K562 (cell line): ENCODE measurements around the gene BRMS1. TPM values are rescaled to one million over a fixed set of nuclear protein-coding genes. Genes with fewer than 3 reads are reported as not detected.

Source experiments
- ATAC-seq: fragments of 200-7000 bp; cut with Tn5 transposase; 3 replicates; pipeline ENCODE4 v1.9.1; 2020; ENCODE audit warnings: moderate library complexity
- BruUV-seq: library from RNA; stranded (reverse); fragments of 400-500 nt; replicated peaks from 2 replicates; lab custom pipeline; 2021; lab: Mats Ljungman, UMichigan
- CTCF ChIA-PET: fragments of 300-600 bp; formaldehyde crosslinking; extraction: SDS; loops from one replicate; lab custom pipeline; 2021; ENCODE audit warnings: low intra/inter-chr PET ratio; lab: Yijun Ruan, JAX
- POLR2A ChIA-PET: fragments of 300-600, 350-650 bp; sonication (Branson Sonifier 250); formaldehyde crosslinking; extraction: SDS; loops from one replicate; lab custom pipeline; 2021; ENCODE audit warnings: antibody characterized with exemption, inconsistent platforms; lab: Yijun Ruan, JAX
- DNase-seq, 4 experiments: peaks; one replicate each; pipeline versions ENCODE4 v3.0.0 to v3.0.0-alpha.2; 2011 to 2018; ENCODE audit warnings: low spot score in 3 of 4, mixed read lengths in 3 of 4; ENCODE audit errors: extremely low read depth in 1 of 4
- FAIRE-seq: peaks from 2 replicates; lab custom pipeline; 2011; peaks lifted over from hg19 to GRCh38; lab: Jason Lieb, UNC
- H2AFZ ChIP-seq: 2 replicates; pipeline ENCODE4 v1.6.0; 2011; ENCODE audit warnings: low read depth, low read length, control low read depth, inconsistent platforms
- H3K27ac ChIP-seq: fragments of 200-600 bp; 3 replicates; pipeline ENCODE4 v1.8.0; 2011; ENCODE audit warnings: low read depth, mild to moderate bottlenecking, control low read depth, inconsistent platforms, low read length, moderate library complexity, mixed read lengths; ENCODE audit errors: extremely low read depth
- H3K27me3 ChIP-seq, 2 experiments: fragments of 300-600 bp in 1 of 2; 2 replicates in 1 of 2; 3 replicates in 1 of 2; pipeline versions ENCODE4 v1.6.0 to v1.8.0; 2011; ENCODE audit warnings: inconsistent platforms in 2 of 2, low read length in 2 of 2, mild to moderate bottlenecking in 1 of 2, mixed read lengths in 1 of 2, moderate library complexity in 1 of 2; ENCODE audit not compliant: control insufficient read depth in 2 of 2, insufficient read depth in 2 of 2
- H3K36me3 ChIP-seq: fragments of 300-600 bp; 3 replicates; pipeline ENCODE4 v1.8.0; 2011; ENCODE audit warnings: mild to moderate bottlenecking, low read length, inconsistent platforms; ENCODE audit not compliant: control insufficient read depth, insufficient read depth
- H3K4me1 ChIP-seq, 2 experiments: fragments of 200-600 bp in 1 of 2; replicated peaks in 1 of 2; 2 replicates in 1 of 2; 3 replicates in 1 of 2; pipeline versions ENCODE4 v1.5.1 to v1.8.0; 2011; ENCODE audit warnings: inconsistent platforms in 2 of 2, low read length in 2 of 2, mild to moderate bottlenecking in 1 of 2, mixed read lengths in 1 of 2, moderate library complexity in 1 of 2; ENCODE audit not compliant: control insufficient read depth in 2 of 2, insufficient read depth in 2 of 2
- H3K4me2 ChIP-seq: 2 replicates; pipeline ENCODE4 v1.6.1; 2011; ENCODE audit warnings: low read length, control low read depth, inconsistent platforms, mixed read lengths; ENCODE audit not compliant: insufficient read depth
- H3K4me3 ChIP-seq: fragments of 200-600 bp; sonication (generic), shearing (Covaris generic); 2 replicates; pipeline ENCODE4 v1.5.1; 2016; ENCODE audit warnings: control low read depth, inconsistent platforms
- H3K79me2 ChIP-seq: fragments of 200-600 bp; 3 replicates; pipeline ENCODE4 v1.8.0; 2011; ENCODE audit warnings: low read length, inconsistent platforms; ENCODE audit not compliant: control insufficient read depth, insufficient read depth
- H3K9ac ChIP-seq, 2 experiments: 2 replicates each; pipeline versions ENCODE4 v1.6.0 to v1.6.1; 2011; ENCODE audit warnings: low read depth in 2 of 2, low read length in 2 of 2, control low read depth in 1 of 2, inconsistent platforms in 1 of 2, mild to moderate bottlenecking in 1 of 2, mixed read lengths in 1 of 2; ENCODE audit not compliant: insufficient read depth in 1 of 2
- H3K9me1 ChIP-seq: one replicate; pipeline ENCODE4 v1.6.0; 2011; ENCODE audit warnings: inconsistent platforms, mild to moderate bottlenecking, low read length, moderate library complexity; ENCODE audit not compliant: control insufficient read depth, insufficient read depth
- H3K9me3 ChIP-seq: replicated peaks from 2 replicates; pipeline ENCODE4 v1.5.1; 2011; ENCODE audit warnings: low read depth, low read length, inconsistent platforms; ENCODE audit not compliant: control insufficient read depth, insufficient read depth
- H4K20me1 ChIP-seq: replicated peaks from 2 replicates; pipeline ENCODE4 v1.6.1; 2011; ENCODE audit warnings: low read length, inconsistent platforms, mixed read lengths; ENCODE audit not compliant: control insufficient read depth, insufficient read depth
- FUS ChIP-seq: fragments of 200-400 bp; formaldehyde crosslinking; optimal IDR thresholded peaks from 2 replicates; pipeline ENCODE3; 2017; ENCODE audit warnings: low read depth, low read length
- SMAD4 ChIP-seq: fragments of 250-450 bp; sonication (Bioruptor Pico); conservative IDR thresholded peaks from 2 replicates; pipeline ENCODE4 v1.8.0; 2021; ENCODE audit warnings: inconsistent platforms, mild to moderate bottlenecking, moderate library complexity
- U2AF1 ChIP-seq: fragments of 200-400 bp; formaldehyde crosslinking; optimal IDR thresholded peaks from 2 replicates; pipeline ENCODE3; 2017; ENCODE audit warnings: mild to moderate bottlenecking, low read depth, low read length, moderate library complexity
- WGBS: fragments of 100-300 bp; shearing (Covaris generic); methylation state at CpG from one replicate; pipeline ENCODE4 v1.1.6; 2016; ENCODE audit warnings: low coverage, mixed read lengths; ENCODE audit not compliant: insufficient coverage; ENCODE audit errors: missing lambda C conversion rate; 5-methylcytosine and 5-hydroxymethylcytosine counted together
- in situ Hi-C: fragments of 300-500 bp; cut with MboI; formaldehyde crosslinking; loops from 4 replicates; pipeline ENCODE4 v1.15.0; 2018; ENCODE audit warnings: inconsistent platforms, mixed read lengths
- intact Hi-C: fragments of 100-400 bp; cut with micrococcal nuclease; formaldehyde crosslinking; loops from 2 replicates; pipeline ENCODE4 v1.14.2; 2022
- polyA plus RNA-seq, 8 experiments: library from polyadenylated mRNA; depleted of rRNA in 4 of 8; stranded (reverse) in 5 of 8; unstranded in 3 of 8; fragments of >200 nt; fragmentation: Nextera tagmentation in 2 of 8; fragmentation: Illumina TruSeq in 1 of 8; extraction: Ambion mirVana in 2 of 8; extraction: Trizol in 1 of 8; gene quantifications; 2 replicates each; pipeline versions ENCODE4 v1.2.1 to v1.2.3, GENCODE V29; 2011 to 2014; ENCODE audit warnings: inconsistent platforms in 1 of 8, missing spikeins in 1 of 8
- total RNA-seq, 7 experiments: library from RNA; depleted of rRNA in 6 of 7; stranded (reverse); fragments of >200 nt in 6 of 7; fragmentation: Illumina TruSeq in 2 of 7; extraction: Trizol in 2 of 7; gene quantifications; 2 replicates each; pipeline versions ENCODE4 v1.2.1 to v1.2.3, GENCODE V29; 2011 to 2021; ENCODE audit warnings: low replicate concordance in 1 of 7
- TF ChIP-seq, protein P1 (sequence below): sonication (generic); formaldehyde crosslinking; IDR thresholded peaks from 2 replicates; pipeline ENCODE4 v1.5.0; 2020; ENCODE audit warnings: missing genetic modification reagents
- TF ChIP-seq, protein P2 (sequence below): sonication (generic); formaldehyde crosslinking; IDR thresholded peaks from 2 replicates; pipeline ENCODE4 v1.9.0; 2022; ENCODE audit warnings: mild to moderate bottlenecking, missing genetic modification reagents

Gene BRMS1
- total and polyA plus RNA-seq, 9 of the 15 experiments (the other 6 are each of a cell fraction or from before 2014, with no cell fraction given), result 2.2 to 78.8 (median 33.4) TPM

DNA sequence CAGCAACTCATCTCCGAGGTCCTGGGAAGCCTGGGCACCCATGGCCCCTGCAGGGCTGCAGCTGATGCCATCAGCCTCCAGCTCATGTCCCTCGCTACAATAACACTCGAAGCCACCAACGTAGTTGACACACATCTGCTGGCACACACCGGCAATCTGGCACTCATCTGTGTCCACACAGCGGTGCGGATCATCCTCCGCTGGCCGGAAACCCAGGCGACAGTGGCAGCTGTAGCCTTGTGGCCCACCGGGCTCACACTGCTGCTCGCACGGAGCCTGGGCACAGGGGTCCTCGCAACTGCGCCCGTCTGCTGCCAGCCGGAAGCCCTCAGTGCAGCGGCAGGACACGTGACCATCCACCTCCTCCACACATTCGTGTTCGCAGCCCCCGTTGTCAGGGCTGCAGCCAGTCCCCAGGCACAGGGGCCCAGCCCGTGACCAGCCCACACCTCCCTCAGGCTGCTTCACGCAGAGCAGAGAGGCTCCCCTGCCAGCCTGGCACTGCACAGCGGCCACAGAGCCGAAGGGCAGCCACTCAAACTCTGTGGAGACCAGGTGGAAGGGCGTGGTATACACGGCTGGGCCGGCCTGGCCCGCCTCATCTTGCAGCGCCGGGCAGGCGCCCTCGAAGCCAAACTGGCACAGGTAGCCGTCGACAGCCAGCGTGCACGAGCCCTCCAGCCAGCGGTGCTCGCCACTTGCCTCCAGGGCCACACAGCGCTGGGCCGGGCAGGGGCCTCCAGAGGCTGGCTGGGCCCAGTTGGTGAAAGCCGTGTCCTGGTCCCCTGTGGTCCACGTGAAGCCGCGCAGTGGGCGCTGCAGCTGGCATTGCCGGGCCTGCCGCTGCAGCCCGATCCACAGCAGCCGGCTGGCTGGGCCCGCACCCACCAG, 28.7 kb downstream of the BRMS1 start:
- BruUV-seq, result no TSS peak
- in situ Hi-C loops, result no loop called here
- H3K4me3 ChIP-seq, result no peak overlapping the region

More for the DNA sequence above, 28.7 kb downstream of the BRMS1 start:
- FAIRE-seq (no peak), DNase-seq (no peak), ATAC-seq (no peak)
- no peaks in the 10 kb centered on the region for H3K9me1 ChIP-seq
- TF ChIP-seq SMAD4 (no peak), U2AF1 (no peak), FUS (no peak)
- TF ChIP-seq, protein P1, sequence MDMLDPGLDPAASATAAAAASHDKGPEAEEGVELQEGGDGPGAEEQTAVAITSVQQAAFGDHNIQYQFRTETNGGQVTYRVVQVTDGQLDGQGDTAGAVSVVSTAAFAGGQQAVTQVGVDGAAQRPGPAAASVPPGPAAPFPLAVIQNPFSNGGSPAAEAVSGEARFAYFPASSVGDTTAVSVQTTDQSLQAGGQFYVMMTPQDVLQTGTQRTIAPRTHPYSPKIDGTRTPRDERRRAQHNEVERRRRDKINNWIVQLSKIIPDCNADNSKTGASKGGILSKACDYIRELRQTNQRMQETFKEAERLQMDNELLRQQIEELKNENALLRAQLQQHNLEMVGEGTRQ, result peak; percentile 45
- TF ChIP-seq, protein P2, sequence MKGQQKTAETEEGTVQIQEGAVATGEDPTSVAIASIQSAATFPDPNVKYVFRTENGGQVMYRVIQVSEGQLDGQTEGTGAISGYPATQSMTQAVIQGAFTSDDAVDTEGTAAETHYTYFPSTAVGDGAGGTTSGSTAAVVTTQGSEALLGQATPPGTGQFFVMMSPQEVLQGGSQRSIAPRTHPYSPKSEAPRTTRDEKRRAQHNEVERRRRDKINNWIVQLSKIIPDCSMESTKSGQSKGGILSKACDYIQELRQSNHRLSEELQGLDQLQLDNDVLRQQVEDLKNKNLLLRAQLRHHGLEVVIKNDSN (CRISPR knock-in tag), result peak; percentile 72
- 67% methylated on average over 43 of the region's 52 CpGs for whole genome bisulfite sequencing
- intact Hi-C loops, result no loop called here
- H3K4me2 ChIP-seq, result no peak overlapping the region
- CTCF ChIA-PET, result no interaction called here
- H3K4me1 ChIP-seq, result peaks cover 9 to 66% of the 10 kb centered on the region in 2 experiments
- peak overlapping the region in 1 of 2 experiments; percentile 50; a peak in 2 of 4 replicates for H3K9ac ChIP-seq
- H4K20me1 ChIP-seq, result no peaks in the 10 kb centered on the region
- H3K36me3 ChIP-seq, result no peaks in the 10 kb centered on the region
- no peak overlapping the region for H3K27ac ChIP-seq
- H3K79me2 ChIP-seq, result no peaks in the 10 kb centered on the region
- POLR2A ChIA-PET, result interaction anchor here (0.5 kb wide), 1 partner anchor 11 kb away, joined by 3 read pairs; no protein-coding TSS in a partner anchor
- H3K27me3 ChIP-seq, result no peaks in the 10 kb centered on the region
- no peak overlapping the region for H2AFZ ChIP-seq
- no peaks in the 10 kb centered on the region for H3K9me3 ChIP-seq
